Gastrocnemius medialis (tissue), 4 donors: Measurements from ENCODE around the gene GFRA1. TPM values are rescaled to one million over a fixed set of nuclear protein-coding genes. Genes with fewer than 3 reads are reported as not detected.

ENCODE experiments used
- ATAC-seq, 2 donors: fragments of 150-250 bp; one replicate each; pipeline ENCODE4 v1.9.1; 2016
- DNase-seq, 2 donors: peaks; one replicate each; pipeline ENCODE4 v3.0.0-alpha.2; 2019
- H3K27ac ChIP-seq, 4 donors: fragments of 200-600 bp; sonication (generic); 1 replicate in 1 of 4; 2 replicates in 3 of 4; pipeline ENCODE4 v1.5.1; 2016 to 2018; ENCODE audit warnings: mild to moderate bottlenecking in 2 of 4, moderate library complexity in 1 of 4
- H3K27me3 ChIP-seq, 3 donors: fragments of 200-600 bp; sonication (generic) in 2 of 3; 1 replicate in 1 of 3; 2 replicates in 2 of 3; pipeline versions ENCODE4 v1.5.1 to v1.6.0; 2016 to 2019; ENCODE audit warnings: mild to moderate bottlenecking in 1 of 3, moderate library complexity in 1 of 3
- H3K36me3 ChIP-seq, 2 donors: fragments of 200-600 bp; sonication (generic) in 1 of 2; one replicate each; pipeline ENCODE4 v1.5.1; 2017 to 2018
- H3K4me1 ChIP-seq, 2 donors: fragments of 200-600 bp; sonication (generic) in 1 of 2; one replicate each; pipeline ENCODE4 v1.5.1; 2016 to 2017; ENCODE audit warnings: mild to moderate bottlenecking in 2 of 2
- H3K4me3 ChIP-seq, 4 donors: fragments of 200-600 bp; sonication (generic) in 3 of 4; 1 replicate in 1 of 4; 2 replicates in 3 of 4; pipeline ENCODE4 v1.5.1; 2016 to 2019; ENCODE audit warnings: mild to moderate bottlenecking in 2 of 4
- H3K9me3 ChIP-seq, 3 donors: fragments of 200-600 bp; sonication (generic) in 2 of 3; 1 replicate in 1 of 3; 2 replicates in 2 of 3; pipeline ENCODE4 v1.5.1; 2016 to 2019
- CTCF ChIP-seq, 5 experiments: fragments of 450-650 bp in 3 of 5; fragments of 200-600 bp in 2 of 5; sonication (generic) in 2 of 5; IDR thresholded peaks in 4 of 5; conservative IDR thresholded peaks in 1 of 5; 1 replicate in 4 of 5; 2 replicates in 1 of 5; pipeline ENCODE4 v1.5.1; 2016 to 2019; ENCODE audit warnings: antibody characterized with exemption in 5 of 5, mild to moderate bottlenecking in 3 of 5, moderate library complexity in 3 of 5
- POLR2A ChIP-seq, 2 donors: fragments of 450-650 bp; IDR thresholded peaks; one replicate each; pipeline ENCODE4 v1.6.1; 2017; ENCODE audit warnings: antibody characterized with exemption in 2 of 2, mild to moderate bottlenecking in 2 of 2, moderate library complexity in 2 of 2
- in situ Hi-C, 4 donors: fragments of 200-750 bp; cut with MboI; loops; one replicate each; pipeline versions ENCODE4 v1.15.0 to v1.8.0; 2017; ENCODE audit warnings: low sequenced_read_pairs in 4 of 4
- intact Hi-C: fragments of 100-400 bp; cut with DNase I; formaldehyde crosslinking; loops from one replicate; pipeline ENCODE4 v1.15.1; 2023; ENCODE audit warnings: low total_unique reads
- total RNA-seq, 4 donors: library from RNA; depleted of rRNA; stranded (reverse); fragments of >200 nt; gene quantifications; one replicate each; pipeline versions ENCODE4 v1.1.0 to v1.2.3, GENCODE V29; 2016

Gene GFRA1
- total RNA-seq, 4 donors from 2014 or later: 21.2 to 34.2 (median 25.2) TPM

- no peaks in the 10 kb centered on the region for H3K4me1 ChIP-seq
- H3K4me3 ChIP-seq: no peak overlapping the region
- TF ChIP-seq CTCF (IDR thresholded peaks at IDR 0.05 in 4 of 5, conservative IDR thresholded peaks at IDR 0.05 in 1 of 5) (no peak), POLR2A (IDR thresholded peaks at IDR 0.05) (no peak)
- intact Hi-C loops (no loop called here), in situ Hi-C loops (no loop called here)
- H3K27me3 ChIP-seq: no peaks in the 10 kb centered on the region
- DNase-seq (no peak), ATAC-seq (no peak)
- H3K27ac ChIP-seq: no peak overlapping the region
- no peaks in the 10 kb centered on the region for H3K9me3 ChIP-seq
- no peaks in the 10 kb centered on the region for H3K36me3 ChIP-seq
These were observed 27.9 kb downstream of the GFRA1 start for GRCh38 chr10:116245156-116245555.

- intact Hi-C loops: no loop called here
- no peak for DNase-seq
- Histone ChIP-seq H3K4me1 (no peaks in the 10 kb centered on the region), H3K27ac (no peak overlapping the region), H3K9me3 (no peaks in the 10 kb centered on the region), H3K36me3 (no peaks in the 10 kb centered on the region), H3K27me3 (no peaks in the 10 kb centered on the region), H3K4me3 (no peak overlapping the region)
- in situ Hi-C loops: no loop called here
- ATAC-seq: no peak
- TF ChIP-seq CTCF (IDR thresholded peaks at IDR 0.05 in 4 of 5, conservative IDR thresholded peaks at IDR 0.05 in 1 of 5) (no peak), POLR2A (IDR thresholded peaks at IDR 0.05) (no peak)
These were observed 31.2 kb downstream of the GFRA1 start for GRCh38 chr10:116241642-116242410.

GRCh38 chr10:116241085-116241484 lies 31.9 kb downstream of the GFRA1 start:
- intact Hi-C loops: no loop called here
- in situ Hi-C loops: no loop called here
- Histone ChIP-seq H3K9me3 (no peaks in the 10 kb centered on the region), H3K36me3 (no peaks in the 10 kb centered on the region), H3K4me3 (no peak overlapping the region), H3K27me3 (no peaks in the 10 kb centered on the region), H3K27ac (no peak overlapping the region), H3K4me1 (no peaks in the 10 kb centered on the region)
- no peak for TF ChIP-seq CTCF (IDR thresholded peaks at IDR 0.05 in 4 of 5, conservative IDR thresholded peaks at IDR 0.05 in 1 of 5)
- TF ChIP-seq POLR2A (IDR thresholded peaks at IDR 0.05): no peak
- no peak for DNase-seq
- ATAC-seq: no peak

GRCh38 chr10:116240157-116240950 lies 32.7 kb downstream of the GFRA1 start:
- no peak overlapping the region for H3K27ac ChIP-seq

More at GRCh38 chr10:116240157-116240950, 32.7 kb downstream of the GFRA1 start:
- no peak for DNase-seq
- intact Hi-C loops: no loop called here
- no peaks in the 10 kb centered on the region for H3K4me1 ChIP-seq
- TF ChIP-seq CTCF (IDR thresholded peaks at IDR 0.05 in 4 of 5, conservative IDR thresholded peaks at IDR 0.05 in 1 of 5) (no peak), POLR2A (IDR thresholded peaks at IDR 0.05) (no peak)
- no peaks in the 10 kb centered on the region for H3K9me3 ChIP-seq
- in situ Hi-C loops: no loop called here
- H3K4me3 ChIP-seq: no peak overlapping the region
- H3K27me3 ChIP-seq: no peaks in the 10 kb centered on the region
- no peak for ATAC-seq
- H3K36me3 ChIP-seq: no peaks in the 10 kb centered on the region
